Endothelial cell of umbilical vein (primary cell): ENCODE results near the gene UBE2H. TPM values are rescaled to one million over a fixed set of nuclear protein-coding genes. Genes with fewer than 3 reads are reported as not detected.
"Not testable (repeated sequence)": the region's sequence is repeated elsewhere in the genome, so short reads cannot be mapped to it uniquely, and the experiment has no call there.

Source experiments
- BruUV-seq: library from RNA; stranded (reverse); fragments of 400-500 nt; replicated peaks from 2 replicates; lab custom pipeline; 2021; lab: Mats Ljungman, UMichigan
- CTCF ChIA-PET: fragments of 300-600, 350-600 bp; sonication (Branson Sonifier 250); formaldehyde crosslinking; loops from one replicate; lab custom pipeline; 2021; ENCODE audit warnings: antibody characterized with exemption, inconsistent platforms; lab: Charles Lee
- POLR2A ChIA-PET: fragments of 300-600, 350-600 bp; sonication (Branson Sonifier 250); formaldehyde crosslinking; loops from one replicate; lab custom pipeline; 2021; ENCODE audit warnings: antibody characterized with exemption, inconsistent platforms; lab: Charles Lee
- DNase-seq: peaks from one replicate; pipeline ENCODE4 v3.0.0-alpha.2; 2011; ENCODE audit warnings: low read depth, low spot score
- FAIRE-seq: peaks from 2 replicates; lab custom pipeline; 2011; peaks lifted over from hg19 to GRCh38; lab: Jason Lieb, UNC
- H2AFZ ChIP-seq: 2 replicates; pipeline ENCODE4 v1.6.0; 2012; ENCODE audit warnings: low read depth, low read length, control low read depth, inconsistent platforms
- H3K27ac ChIP-seq: 2 replicates; pipeline ENCODE4 v1.5.1; 2011; ENCODE audit warnings: low read depth, mild to moderate bottlenecking, control low read depth, low read length, moderate library complexity; ENCODE audit not compliant: insufficient read depth
- H3K27me3 ChIP-seq, 2 experiments: 2 replicates each; pipeline versions ENCODE4 v1.6.0 to v1.6.1; 2011; ENCODE audit warnings: low read length in 2 of 2, mixed read lengths in 1 of 2; ENCODE audit not compliant: control insufficient read depth in 2 of 2, insufficient read depth in 2 of 2
- H3K36me3 ChIP-seq, 2 experiments: 2 replicates in 1 of 2; 3 replicates in 1 of 2; pipeline ENCODE4 v1.5.1; 2011; ENCODE audit warnings: low read length in 2 of 2, mild to moderate bottlenecking in 1 of 2, moderate library complexity in 1 of 2; ENCODE audit not compliant: control insufficient read depth in 2 of 2, insufficient read depth in 2 of 2; ENCODE audit errors: extremely low read depth in 1 of 2
- H3K4me1 ChIP-seq: 3 replicates; pipeline ENCODE4 v1.5.1; 2011; ENCODE audit warnings: mild to moderate bottlenecking, low read length; ENCODE audit not compliant: control insufficient read depth, insufficient read depth; ENCODE audit errors: extremely low read depth
- H3K4me2 ChIP-seq: 2 replicates; pipeline ENCODE4 v1.6.1; 2011; ENCODE audit warnings: low read length, control low read depth, mixed read lengths; ENCODE audit not compliant: insufficient read depth
- H3K4me3 ChIP-seq, 3 experiments: fragments of 200-600 bp in 1 of 3; sonication (generic), shearing (Covaris generic) in 1 of 3; replicated peaks in 1 of 3; 2 replicates each; pipeline ENCODE4 v1.5.1; 2011 to 2016; ENCODE audit warnings: control low read depth in 3 of 3, low read length in 3 of 3, mild to moderate bottlenecking in 2 of 3, inconsistent platforms in 1 of 3, low read depth in 1 of 3, moderate library complexity in 1 of 3; ENCODE audit not compliant: insufficient read depth in 1 of 3
- H3K79me2 ChIP-seq: 2 replicates; pipeline ENCODE4 v1.6.0; 2012; ENCODE audit warnings: low read length, inconsistent platforms; ENCODE audit not compliant: control insufficient read depth, insufficient read depth
- H3K9ac ChIP-seq: replicated peaks from 2 replicates; pipeline ENCODE3; 2011; ENCODE audit warnings: low read length, control low read depth; ENCODE audit not compliant: insufficient read depth; ENCODE audit errors: extremely low read depth
- H3K9me1 ChIP-seq: replicated peaks from 3 replicates; pipeline ENCODE4 v1.6.0; 2011; ENCODE audit warnings: mild to moderate bottlenecking, low read length; ENCODE audit not compliant: control insufficient read depth, insufficient read depth; ENCODE audit errors: extremely low read depth
- H3K9me3 ChIP-seq: replicated peaks from 2 replicates; pipeline ENCODE4 v1.5.1; 2012; ENCODE audit warnings: low read length, inconsistent platforms; ENCODE audit not compliant: control insufficient read depth, insufficient read depth
- H4K20me1 ChIP-seq: replicated peaks from 2 replicates; pipeline ENCODE3; 2011; ENCODE audit warnings: mild to moderate bottlenecking, low read length; ENCODE audit not compliant: control insufficient read depth, insufficient read depth; ENCODE audit errors: extremely low read depth
- GATA2 ChIP-seq: IDR thresholded peaks from 2 replicates; pipeline ENCODE4 v1.7.0; 2011; ENCODE audit warnings: low read depth, mild to moderate bottlenecking, moderate library complexity, mixed read lengths, low read length; ENCODE audit not compliant: insufficient read length, insufficient read depth
- dilution Hi-C: fragments of 300-500 bp; cut with MboI; formaldehyde crosslinking; loops from one replicate; pipeline ENCODE4 v1.15.0; 2019; ENCODE audit warnings: low sequenced_read_pairs; ENCODE audit not compliant: extremely low pct_ligation_motif_present
- intact Hi-C: fragments of 100-400 bp; cut with micrococcal nuclease; formaldehyde crosslinking; loops from one replicate; pipeline ENCODE4 v1.10.0; 2022
- polyA plus RNA-seq, 4 experiments: library from polyadenylated mRNA; depleted of rRNA in 3 of 4; stranded (reverse) in 3 of 4; unstranded in 1 of 4; fragments of >200 nt; gene quantifications; 2 replicates each; pipeline versions ENCODE4 v1.2.1 to v1.2.3, GENCODE V29; 2011 to 2012; ENCODE audit warnings: missing spikeins in 1 of 4
- total RNA-seq: library from RNA; stranded (reverse); gene quantifications from 2 replicates; pipeline ENCODE4 v1.2.3, GENCODE V29; 2021

Gene UBE2H
- total and polyA plus RNA-seq, 2 donors (not counting 3 experiments of a cell fraction or from before 2014, with no cell fraction given) = 51.7 to 90.1 TPM

DNA sequence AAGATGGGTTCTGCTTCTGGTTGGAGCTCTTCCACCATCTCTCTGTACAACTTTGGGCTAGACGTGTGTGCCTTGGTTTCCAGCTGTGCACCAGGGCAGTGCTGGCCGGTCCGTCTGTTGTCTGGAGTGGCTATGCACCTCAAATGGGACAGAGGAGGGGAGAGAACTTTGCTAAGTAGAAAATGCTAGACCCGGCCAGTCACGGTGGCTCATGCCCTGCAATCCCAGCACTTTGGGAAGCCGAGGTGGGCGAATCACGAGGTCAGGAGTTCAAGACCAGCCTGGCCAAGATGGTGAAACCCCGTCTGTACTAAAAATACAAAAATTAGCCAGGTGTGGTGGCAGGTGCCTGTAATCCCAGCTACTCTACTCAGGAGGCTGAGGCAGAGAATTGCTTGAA is 158.3 kb downstream of the UBE2H start:
- POLR2A ChIA-PET, intact Hi-C loops, H3K9me3 ChIP-seq: not testable (repeated sequence)

GRCh38 chr7:129793506-129794310 is 159.1 kb downstream of the UBE2H start:
- TF ChIP-seq GATA2 = no peak
- Histone ChIP-seq H3K9ac (no peak overlapping the region), H3K4me3 (no peak overlapping the region), H3K4me2 (no peak overlapping the region), H3K27me3 (peaks cover 6 to 7% of the 10 kb centered on the region in 2 experiments), H4K20me1 (no peaks in the 10 kb centered on the region), H3K9me3 (no peaks in the 10 kb centered on the region), H3K27ac (no peak overlapping the region), H3K36me3 (no peaks in the 10 kb centered on the region), H3K9me1 (no peaks in the 10 kb centered on the region), H2AFZ (no peak overlapping the region), H3K79me2 (no peaks in the 10 kb centered on the region), H3K4me1 (no peaks in the 10 kb centered on the region)
- intact Hi-C loops = no loop called here
- ChIA-PET POLR2A (no interaction called here), CTCF (interaction anchor here (1.3 kb wide), 1 partner anchor 31 kb away, joined by 3 read pairs; no protein-coding TSS in a partner anchor)
- dilution Hi-C loops = no loop called here
- FAIRE-seq = no peak
- no peak for DNase-seq
- BruUV-seq = no TSS peak

More for the DNA sequence above, 158.3 kb downstream of the UBE2H start:
- H3K27ac ChIP-seq, H4K20me1 ChIP-seq, H3K27me3 ChIP-seq, H3K4me3 ChIP-seq, H2AFZ ChIP-seq, BruUV-seq, H3K9me1 ChIP-seq, dilution Hi-C loops, FAIRE-seq, H3K9ac ChIP-seq, H3K4me1 ChIP-seq, H3K36me3 ChIP-seq, H3K4me2 ChIP-seq, DNase-seq, H3K79me2 ChIP-seq: not testable (repeated sequence)
- CTCF ChIA-PET = interaction anchor here (1.3 kb wide), 1 partner anchor 31 kb away, joined by 3 read pairs; no protein-coding TSS in a partner anchor
